Ectodermal cell (in vitro differentiated cells): ENCODE data around the gene ITGB7.

Experiments used
- H3K27ac ChIP-seq: 2 replicates; pipeline ENCODE4 v1.7.0; 2013; ENCODE audit warnings: mild to moderate bottlenecking, low read depth, low read length; ENCODE audit not compliant: insufficient read depth, poor library complexity, severe bottlenecking
- H3K27me3 ChIP-seq: 2 replicates; pipeline ENCODE4 v1.7.0; 2013; ENCODE audit warnings: mild to moderate bottlenecking, low read length; ENCODE audit not compliant: insufficient read depth, control insufficient read depth, poor library complexity, severe bottlenecking
- H3K36me3 ChIP-seq: one replicate; pipeline ENCODE4 v1.7.0; 2013; ENCODE audit warnings: low read length; ENCODE audit not compliant: control insufficient read depth, insufficient read depth
- H3K4me1 ChIP-seq: one replicate; pipeline ENCODE4 v1.7.0; 2013; ENCODE audit warnings: low read length; ENCODE audit not compliant: control insufficient read depth, insufficient read depth
- H3K4me3 ChIP-seq: 2 replicates; pipeline ENCODE4 v1.7.0; 2013; ENCODE audit warnings: low read depth, low read length, control low read depth; ENCODE audit not compliant: insufficient read depth
- H3K9me3 ChIP-seq: 2 replicates; pipeline ENCODE4 v1.7.0; 2013; ENCODE audit warnings: mild to moderate bottlenecking, low read length, moderate library complexity; ENCODE audit not compliant: control insufficient read depth
- WGBS, 2 experiments: methylation state at CpG; one replicate each; pipeline ENCODE4 v1.1.7; 2013; ENCODE audit warnings: missing lambda C conversion rate in 2 of 2; 5-methylcytosine and 5-hydroxymethylcytosine counted together

ITGB7 gene

DNA sequence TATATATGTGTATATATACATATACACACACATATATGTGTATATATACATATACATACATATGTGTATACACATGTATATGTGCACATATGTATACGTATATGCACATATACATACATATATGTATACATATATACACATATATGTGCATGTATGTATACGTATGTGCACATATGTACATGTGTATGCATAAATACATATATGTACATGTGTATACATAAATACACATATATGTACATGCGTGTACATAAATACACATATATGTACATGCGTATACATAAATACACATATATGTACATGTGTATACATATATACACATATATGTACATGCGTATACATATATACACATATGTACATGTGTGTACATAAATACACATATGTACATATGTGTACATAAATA is 59.9 kb downstream of the ITGB7 start:
- Histone ChIP-seq H3K9me3 (no peaks in the 10 kb centered on the region), H3K27me3 (no peaks in the 10 kb centered on the region), H3K27ac (no peak overlapping the region), H3K36me3 (no peaks in the 10 kb centered on the region), H3K4me3 (no peak overlapping the region), H3K4me1 (no peaks in the 10 kb centered on the region)
- WGBS, 2 experiments = 85% methylated on average over 2 of the region's 5 CpGs; no CpG with 5 or more reads in 1 of the 2 experiments

DNA sequence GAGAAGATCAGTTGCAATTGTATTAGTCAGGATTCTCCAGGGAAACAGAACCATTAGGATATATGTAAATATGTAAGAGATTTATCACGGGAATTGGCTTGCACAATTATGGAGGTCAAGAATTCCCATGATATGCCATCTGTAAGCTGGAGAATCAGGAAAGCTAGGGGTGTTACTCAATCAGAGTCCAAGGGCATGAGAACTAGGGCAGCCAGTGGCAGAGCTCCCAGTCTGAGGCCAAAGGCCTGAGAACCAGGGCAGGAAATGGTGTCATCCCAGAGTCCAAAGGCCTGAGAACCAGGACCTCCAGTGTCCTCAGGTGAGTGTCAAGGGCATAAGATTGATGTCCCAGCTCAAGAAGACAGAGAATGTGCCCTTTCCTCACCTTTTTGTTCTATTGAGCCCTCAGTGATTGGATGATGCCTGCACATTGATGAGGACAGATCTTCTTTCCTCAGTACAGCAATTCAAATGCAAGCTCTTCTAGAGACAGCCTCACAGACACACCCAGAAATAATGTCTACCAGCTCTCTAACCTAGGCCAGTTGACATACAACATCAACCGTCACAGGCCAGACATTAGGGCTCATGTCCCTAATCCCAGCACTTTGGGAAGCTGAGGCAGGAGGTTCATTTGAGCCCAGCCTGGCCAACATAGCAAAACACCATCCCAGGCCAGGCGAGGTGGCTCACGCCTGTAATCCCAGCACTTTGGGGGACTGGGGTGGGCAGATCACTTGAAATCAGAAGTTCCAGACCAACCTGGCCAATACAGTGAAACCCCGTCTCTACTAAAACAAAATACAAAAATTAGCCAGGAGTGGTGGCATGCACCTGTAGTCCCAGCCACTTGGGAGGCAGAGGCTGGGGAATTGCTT is 61.4 kb downstream of the ITGB7 start:
- 91 to 95% methylated on average over 5 of the region's 5 CpGs for WGBS, 2 experiments
- Histone ChIP-seq H3K27me3 (no peaks in the 10 kb centered on the region), H3K27ac (no peak overlapping the region), H3K36me3 (no peaks in the 10 kb centered on the region), H3K4me3 (no peak overlapping the region), H3K4me1 (no peaks in the 10 kb centered on the region), H3K9me3 (no peaks in the 10 kb centered on the region)

DNA sequence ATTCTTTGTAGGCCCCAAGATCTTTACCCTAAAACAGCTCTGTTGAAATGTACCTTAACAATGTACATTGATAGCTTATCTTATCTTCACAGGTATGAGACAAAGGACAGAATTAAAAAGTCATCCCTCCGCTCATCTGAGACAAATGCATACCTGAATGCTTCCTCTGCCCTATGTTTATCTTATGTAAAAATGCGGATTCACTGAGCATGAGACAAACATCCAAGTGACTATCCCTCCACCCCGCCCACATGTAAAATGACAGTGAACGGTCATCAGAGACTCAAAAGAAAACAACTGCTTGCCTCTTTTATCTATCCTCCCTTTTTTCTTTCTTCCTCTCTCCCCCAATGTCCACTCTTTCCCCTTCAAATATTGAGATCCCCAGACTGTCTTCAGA is 63.7 kb downstream of the ITGB7 start:
- WGBS, 2 experiments = 81 to 85% methylated on average over 4 of the region's 4 CpGs
- Histone ChIP-seq H3K9me3 (no peaks in the 10 kb centered on the region), H3K27me3 (no peaks in the 10 kb centered on the region), H3K4me1 (no peaks in the 10 kb centered on the region), H3K36me3 (no peaks in the 10 kb centered on the region), H3K27ac (no peak overlapping the region), H3K4me3 (no peak overlapping the region)
